KG1 (cell line): ENCODE data around the gene HAP1.
"Not testable (repeated sequence)": the region's sequence is repeated elsewhere in the genome, so short reads cannot be mapped to it uniquely, and the experiment has no call there.

ENCODE experiments used
- DNase-seq: peaks from one replicate; lab custom pipeline; 2025; lab: John Stamatoyannopoulos, UW

Gene HAP1, protein sequence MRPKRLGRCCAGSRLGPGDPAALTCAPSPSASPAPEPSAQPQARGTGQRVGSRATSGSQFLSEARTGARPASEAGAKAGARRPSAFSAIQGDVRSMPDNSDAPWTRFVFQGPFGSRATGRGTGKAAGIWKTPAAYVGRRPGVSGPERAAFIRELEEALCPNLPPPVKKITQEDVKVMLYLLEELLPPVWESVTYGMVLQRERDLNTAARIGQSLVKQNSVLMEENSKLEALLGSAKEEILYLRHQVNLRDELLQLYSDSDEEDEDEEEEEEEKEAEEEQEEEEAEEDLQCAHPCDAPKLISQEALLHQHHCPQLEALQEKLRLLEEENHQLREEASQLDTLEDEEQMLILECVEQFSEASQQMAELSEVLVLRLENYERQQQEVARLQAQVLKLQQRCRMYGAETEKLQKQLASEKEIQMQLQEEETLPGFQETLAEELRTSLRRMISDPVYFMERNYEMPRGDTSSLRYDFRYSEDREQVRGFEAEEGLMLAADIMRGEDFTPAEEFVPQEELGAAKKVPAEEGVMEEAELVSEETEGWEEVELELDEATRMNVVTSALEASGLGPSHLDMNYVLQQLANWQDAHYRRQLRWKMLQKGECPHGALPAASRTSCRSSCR

DNA sequence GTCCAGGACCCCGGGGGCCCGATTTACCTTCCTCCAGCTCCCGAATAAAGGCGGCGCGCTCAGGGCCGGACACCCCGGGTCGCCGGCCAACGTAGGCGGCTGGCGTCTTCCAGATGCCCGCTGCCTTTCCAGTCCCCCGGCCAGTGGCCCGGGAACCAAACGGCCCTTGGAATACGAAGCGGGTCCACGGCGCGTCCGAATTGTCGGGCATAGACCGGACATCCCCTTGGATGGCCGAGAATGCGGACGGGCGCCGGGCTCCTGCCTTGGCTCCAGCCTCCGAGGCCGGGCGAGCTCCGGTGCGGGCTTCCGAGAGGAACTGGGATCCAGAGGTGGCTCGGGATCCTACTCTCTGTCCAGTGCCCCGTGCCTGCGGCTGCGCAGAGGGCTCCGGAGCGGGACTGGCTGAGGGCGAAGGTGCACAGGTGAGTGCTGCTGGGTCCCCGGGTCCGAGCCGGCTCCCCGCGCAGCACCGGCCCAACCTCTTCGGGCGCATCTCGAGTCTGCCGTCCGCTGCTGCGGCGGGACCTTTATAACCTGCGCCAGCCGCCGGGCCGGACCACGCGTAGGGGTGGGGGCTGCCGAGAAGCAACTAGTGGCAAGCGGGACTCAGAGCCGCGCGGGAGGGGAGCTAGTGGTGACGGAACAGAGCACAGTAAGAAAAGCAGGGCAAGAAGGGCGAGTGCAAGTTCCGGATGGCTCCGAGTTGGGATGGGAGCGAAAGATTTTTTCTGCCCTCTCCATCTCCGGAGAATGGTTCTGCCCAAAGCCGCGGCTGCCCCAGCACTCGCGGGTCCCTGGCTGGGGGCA, at the start of gene HAP1:
TSS of gene HAP1 (minus strand) at position 505 of the 810 bp plus-strand sequence. CDS start at position 496, 9 bp downstream.
- DNase-seq: no peak

DNA sequence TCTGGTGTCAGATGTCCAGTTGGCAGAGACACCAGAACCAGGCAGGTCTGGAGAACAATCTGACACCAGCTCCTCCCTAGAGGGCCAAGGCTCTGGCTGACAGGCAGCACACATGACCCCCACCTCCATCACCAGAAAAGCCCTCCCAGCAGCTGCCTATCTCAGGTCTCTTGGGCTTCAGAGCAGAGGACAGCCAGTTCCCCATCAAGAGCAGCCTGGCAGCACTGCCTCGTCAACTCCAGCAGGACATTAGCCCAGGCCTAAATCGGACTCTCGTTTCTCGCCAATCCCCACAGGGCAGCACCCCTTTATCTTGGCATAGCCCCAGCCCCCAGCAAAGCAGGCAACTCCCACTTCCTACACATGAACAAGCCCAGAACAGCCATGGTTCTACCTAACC, 47.7 kb upstream of the HAP1 start:
- DNase-seq: no peak

DNA sequence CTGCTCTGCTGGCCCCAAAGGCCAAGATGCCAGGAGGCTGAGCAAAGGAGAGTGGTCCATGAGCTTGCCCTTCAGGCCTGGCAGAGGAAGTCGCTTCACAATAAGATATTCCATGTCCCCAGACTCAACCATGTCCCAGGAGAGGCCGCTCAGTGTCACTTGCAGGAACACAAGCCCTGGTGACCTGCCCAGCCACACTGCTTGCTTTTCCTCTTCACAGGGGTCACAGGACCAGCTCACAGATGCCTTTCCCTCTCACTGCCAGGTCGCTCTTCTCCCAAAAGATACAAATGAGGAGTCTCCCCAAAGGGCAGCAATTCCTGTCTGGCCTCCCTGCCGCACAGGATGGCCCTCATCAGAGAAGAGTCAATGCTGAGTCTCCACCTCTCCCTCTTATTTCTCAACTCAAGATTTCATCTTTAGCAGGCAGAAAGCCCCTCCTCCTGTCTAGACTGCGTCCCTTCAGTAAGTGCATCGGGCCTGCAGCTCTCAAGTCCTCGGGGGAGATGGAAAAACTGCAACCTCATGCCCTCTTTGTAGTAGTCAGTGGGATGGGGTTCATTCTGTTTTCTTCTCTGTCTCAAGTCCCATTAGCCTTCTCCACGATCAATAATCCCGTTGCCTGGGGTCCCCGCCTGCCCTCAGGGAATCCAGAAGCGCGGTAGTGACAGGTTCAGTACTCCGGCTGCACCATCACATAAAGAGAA, 47.1 kb upstream of the HAP1 start:
- DNase-seq: no peak

DNA sequence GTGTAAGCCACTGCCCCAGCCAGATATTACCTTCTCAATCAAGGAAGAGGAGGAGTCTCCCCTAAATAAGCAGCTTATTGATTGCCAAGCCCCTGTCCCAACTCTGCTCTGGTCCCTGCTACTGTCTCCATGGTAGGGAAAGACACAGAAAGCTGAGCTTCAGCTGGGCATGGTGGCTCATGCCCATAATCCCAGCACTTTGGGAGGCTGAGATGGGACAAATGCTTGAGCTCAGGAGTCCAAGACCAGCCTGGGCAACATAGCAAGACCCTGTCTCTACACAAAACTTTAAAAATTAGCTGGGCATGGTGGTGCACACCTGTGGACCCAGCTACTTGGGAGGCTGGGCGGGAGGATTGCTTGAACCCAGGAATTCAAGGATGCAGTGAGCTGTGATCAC, 45.5 kb upstream of the HAP1 start:
- DNase-seq: no peak

DNA sequence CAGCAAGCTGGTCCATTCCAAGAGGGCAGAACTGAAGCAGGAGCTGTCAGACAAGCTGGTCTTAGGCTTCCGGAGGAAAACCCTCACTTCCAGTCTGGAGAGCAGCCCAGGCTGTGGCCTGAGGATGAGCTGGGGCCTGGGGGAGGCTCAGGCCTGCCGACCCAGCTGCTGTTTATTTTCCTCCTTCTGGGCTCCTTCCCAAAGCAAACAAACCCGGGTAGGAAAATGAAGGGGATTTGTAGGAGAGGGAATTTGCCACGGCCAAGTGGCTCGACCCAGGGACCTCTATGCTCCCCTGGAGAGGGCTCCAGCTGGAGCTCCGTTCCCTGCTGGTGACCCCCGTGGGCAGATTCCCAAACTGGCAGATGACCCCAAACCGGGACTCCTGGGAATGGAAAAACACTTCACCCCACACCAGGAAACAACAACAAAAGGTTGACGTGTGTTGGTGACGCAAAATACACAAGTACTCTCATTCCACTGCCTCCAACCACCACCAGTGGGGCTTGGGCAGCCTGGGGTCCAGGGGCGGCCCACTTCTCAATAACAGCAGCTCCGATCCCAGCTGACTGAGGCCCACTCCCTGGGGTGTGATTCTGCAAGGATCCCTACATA, 43.2 kb upstream of the HAP1 start:
- DNase-seq: no peak

DNA sequence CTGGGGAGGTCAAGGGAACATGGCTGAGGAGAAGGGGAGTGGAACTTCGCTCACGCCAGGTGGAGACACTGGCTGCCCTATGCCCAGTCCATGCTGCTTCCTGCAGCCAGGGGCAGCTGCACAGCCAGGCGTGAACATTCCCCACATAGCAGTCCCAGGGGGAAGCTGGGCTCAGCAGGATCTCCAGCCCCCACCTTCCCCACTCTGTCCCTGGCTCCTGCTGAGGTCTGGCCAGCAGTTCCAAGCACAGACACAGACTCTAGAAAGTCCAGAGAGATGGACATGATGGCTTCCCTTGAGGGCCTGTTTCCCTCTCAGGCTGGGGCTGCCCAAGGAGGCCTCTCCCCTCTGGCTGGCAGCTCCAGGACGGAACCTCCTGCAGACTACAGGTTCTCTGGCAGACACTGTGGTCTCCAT, 42.7 kb upstream of the HAP1 start:
- no peak for DNase-seq

DNA sequence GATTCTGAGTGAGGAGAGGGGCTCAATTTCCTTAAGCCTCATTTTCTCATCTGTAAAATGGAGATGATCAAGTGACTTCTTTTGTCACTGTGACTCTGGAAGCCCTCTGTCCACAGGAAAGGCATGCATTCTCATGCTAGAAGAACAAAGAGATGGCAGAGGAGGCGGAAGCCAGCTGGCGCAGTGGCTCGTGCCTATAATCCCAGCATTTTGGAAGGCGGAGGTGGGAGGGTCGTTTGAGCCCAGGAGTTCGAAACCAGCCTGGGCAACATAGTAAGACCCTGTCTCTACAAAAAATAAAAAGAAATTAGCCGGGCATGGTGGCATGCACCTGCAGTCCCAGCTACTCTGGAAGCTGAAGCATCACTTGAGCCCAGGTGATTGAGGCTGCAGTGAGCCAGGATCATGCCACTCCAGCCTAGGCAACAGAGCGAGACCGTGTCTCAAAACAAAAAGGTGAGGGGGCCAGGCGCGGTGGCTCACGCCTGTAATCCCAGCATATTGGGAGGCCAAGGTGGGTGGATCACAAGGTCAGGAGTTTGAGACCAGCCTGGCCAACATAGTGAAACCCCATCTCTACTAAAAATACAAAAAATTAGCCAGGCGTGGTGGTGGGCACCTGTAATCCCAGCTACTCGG, 41.9 kb upstream of the HAP1 start:
- DNase-seq: not testable (repeated sequence)

DNA sequence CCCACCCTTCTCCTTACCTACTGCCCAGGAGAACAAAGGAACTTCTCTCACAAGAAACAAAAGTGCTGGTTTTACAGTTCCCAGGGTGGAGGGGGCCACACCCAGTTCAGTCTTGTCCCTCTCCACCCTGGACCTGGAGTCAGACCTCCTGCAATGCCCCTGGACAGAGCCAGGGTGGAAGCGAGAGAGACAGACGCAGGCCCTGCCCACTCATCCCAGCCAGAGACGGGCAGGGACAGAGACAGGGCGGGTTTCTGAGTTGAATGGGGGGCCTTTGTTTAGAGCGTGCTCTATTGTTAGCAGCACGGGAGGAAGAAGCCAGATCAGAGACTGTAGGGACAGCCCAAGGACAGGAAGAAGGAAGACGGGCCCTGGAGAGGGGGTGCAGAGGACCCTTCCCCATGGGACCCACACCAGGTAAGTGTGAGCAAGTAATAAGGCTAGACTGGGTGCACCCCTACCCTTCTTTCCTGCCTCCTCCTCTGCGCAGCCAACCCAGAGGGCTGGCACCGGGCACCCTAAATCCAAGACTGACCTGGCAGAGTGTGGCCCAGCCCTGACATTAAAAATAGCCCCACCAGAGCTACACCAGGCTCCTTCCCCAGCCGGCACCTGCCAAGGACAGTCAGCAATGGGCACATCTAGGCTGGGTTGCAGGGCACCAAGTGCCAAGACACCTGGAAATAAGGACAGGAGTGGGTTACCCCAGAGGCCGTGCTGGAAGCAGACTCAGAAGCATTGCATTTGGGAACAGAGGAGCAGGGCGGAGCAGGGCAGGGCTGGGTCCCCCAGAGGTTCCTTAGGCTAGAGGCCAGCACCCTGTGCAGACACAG, 41.2 kb upstream of the HAP1 start:
- DNase-seq: no peak

DNA sequence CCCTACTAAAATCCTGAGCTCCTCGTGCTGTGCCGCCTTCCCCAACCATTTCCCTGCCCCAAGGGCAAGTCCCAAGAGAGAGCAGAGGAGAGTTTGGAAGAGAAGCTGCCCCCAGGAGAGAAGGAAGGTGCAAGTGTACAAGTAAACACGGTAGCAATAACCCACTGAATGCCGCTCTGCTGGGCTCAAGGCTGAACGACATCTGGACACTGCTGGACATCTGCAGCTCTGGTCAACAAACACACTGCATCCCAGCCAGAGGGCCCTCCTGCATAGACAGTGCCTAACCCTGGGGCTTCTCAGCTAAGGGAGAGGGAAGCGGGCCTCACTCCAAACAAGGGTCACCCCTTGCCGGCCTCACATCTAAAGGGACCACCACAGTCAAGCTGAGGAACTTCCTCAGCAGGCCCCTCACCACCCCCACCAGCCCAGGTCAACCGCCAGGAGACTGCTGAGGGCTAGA, 39.3 kb upstream of the HAP1 start:
- DNase-seq: no peak

DNA sequence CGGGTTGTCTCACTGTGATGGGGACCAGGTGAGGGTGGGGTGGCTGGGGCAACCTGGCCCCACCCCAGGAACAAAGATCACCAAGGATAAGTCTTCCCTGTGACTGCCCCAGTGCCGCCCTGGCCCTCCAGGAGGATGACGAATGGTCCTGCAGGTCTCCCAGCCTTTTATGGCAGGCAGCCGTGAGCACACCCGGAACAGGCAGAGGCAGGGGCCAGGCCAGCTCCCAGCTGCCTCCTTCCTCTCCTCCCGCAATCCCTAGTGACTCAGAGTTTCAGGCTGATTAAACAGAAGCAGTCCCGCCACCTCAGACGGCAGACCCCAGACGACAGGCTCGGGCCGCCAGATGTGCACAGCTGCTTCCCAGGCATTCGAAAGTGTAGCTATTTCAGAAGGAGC, 38.7 kb upstream of the HAP1 start:
- DNase-seq: no peak

DNA sequence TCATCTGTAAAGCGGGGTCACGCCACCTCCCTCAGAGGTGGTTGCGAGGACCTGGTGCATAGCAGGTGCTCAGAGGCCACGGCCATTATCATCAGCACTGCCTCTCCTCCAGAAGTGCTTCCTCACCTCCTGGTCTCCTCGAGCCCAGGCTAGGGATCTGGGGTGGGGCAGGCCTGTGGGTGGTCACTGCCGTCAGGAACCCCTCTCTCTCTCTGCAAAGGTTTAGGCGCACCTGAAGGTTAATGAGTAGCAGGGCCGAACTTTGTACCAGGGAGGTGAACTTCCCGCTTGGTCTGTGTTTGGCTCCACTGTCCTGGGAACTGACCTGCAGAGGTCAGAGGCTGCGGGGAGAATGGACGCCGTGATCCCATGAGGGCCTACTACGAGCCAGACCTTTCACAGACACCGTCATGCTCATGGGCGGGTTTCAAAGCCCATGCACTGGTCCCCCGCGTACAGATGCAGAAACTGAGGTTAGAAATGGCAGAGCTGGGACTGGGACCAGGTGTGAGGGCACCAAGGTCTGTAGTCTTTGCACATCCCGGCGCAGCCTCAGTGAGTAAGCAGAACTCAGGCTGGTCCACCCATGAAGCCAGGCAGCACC, 38.2 kb upstream of the HAP1 start:
- DNase-seq: no peak

DNA sequence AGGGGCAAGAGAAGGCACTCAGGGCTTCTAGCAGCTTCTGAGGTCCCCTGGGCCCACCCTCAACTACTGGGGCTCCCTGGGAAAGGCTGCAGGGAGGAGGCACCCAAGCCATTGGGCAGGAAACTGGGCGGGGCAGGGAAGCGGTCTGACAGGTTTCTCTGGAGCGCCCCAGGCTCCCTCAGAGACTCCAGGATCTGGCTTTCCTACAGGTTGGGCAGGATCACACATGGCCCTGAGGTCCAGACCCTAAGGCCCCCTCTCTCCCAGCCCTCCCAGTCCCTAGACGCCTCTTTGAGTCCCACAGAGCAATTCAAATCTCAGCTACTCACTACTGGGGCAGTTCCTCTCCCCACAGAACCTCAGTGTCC, 37.8 kb upstream of the HAP1 start:
- no peak for DNase-seq

DNA sequence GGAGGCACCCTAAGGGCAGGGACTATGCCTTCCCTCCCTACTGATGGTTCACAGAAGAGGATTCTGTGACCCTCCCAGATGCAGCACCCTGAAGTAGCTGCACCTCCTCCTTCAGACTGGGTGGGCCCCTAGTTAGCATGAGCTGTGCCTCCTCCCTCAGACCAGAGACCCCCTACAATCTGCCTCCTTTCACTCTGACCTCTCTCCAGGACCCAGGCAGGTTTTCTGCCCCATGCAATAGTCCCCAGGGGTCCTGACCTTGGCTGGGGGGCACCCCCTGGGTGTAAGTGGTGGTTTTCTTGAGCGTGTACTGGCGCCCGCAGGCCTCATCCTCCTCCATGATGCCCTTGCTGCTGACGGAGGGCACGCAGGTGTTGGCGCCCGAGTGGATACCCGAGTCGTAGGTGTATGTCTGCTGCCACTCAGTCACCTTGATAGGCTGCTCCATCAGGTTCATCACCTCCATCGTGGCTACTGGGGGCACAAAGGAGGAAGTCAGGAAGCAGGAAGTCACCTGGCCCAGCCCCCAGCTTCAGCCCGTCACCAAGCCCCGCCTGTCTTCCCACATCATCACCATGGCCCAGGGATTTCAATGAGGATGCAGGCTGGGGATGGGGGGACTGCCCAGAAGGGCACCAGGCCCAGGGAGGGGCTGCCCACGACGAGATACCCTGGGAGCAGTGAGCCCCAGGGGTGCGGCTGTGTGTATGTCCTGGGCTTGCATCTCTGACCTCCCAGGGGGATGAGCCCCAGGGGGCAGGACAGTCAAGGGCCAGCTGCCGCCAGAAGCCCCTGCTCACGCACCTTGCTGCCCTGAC, 37.2 kb upstream of the HAP1 start:
- DNase-seq: no peak

DNA sequence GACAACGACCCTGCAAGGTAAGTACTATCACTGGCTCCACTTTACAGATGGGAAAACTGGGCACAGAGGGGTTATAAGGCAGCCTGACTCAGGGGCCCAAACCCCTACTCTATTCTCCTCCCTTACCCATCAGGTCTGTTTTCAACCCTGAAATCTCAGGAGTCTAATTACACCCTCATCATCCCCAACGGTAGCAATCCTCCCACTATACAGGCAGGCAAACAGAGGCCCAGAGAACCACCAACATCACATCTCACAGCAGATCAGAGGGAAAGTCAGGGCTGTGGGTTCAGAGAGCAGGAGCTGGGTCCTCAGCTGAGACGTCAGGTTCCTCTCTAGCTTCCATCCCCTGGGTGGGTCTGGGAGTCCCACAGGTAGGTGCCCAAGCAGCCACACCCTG, 35.5 kb upstream of the HAP1 start:
- DNase-seq: no peak

DNA sequence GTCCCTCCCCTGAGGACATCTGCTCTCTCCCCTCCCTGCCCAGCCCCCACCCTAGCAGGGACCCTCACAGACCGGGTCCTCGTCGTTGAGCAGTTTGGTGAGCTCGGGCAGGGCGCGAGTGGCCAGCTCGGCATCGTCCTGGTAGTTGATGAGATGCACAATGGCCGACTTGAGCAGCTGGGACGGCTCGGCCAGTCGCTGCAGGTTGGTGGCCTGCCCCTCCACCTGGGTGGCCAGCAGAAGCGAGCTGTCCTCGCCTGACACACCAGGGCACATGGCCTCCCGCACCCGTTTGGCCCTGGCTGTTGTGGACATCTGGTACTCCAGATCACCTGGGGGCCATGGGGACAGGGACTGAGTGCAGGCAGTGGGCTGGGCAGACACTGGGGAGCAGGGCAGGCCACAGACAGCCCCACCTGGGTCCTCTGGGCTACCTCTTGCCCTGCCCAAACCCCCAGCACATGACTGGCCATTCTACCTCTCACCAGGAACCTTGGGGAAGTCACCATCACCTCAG, 35.0 kb upstream of the HAP1 start:
- no peak for DNase-seq

DNA sequence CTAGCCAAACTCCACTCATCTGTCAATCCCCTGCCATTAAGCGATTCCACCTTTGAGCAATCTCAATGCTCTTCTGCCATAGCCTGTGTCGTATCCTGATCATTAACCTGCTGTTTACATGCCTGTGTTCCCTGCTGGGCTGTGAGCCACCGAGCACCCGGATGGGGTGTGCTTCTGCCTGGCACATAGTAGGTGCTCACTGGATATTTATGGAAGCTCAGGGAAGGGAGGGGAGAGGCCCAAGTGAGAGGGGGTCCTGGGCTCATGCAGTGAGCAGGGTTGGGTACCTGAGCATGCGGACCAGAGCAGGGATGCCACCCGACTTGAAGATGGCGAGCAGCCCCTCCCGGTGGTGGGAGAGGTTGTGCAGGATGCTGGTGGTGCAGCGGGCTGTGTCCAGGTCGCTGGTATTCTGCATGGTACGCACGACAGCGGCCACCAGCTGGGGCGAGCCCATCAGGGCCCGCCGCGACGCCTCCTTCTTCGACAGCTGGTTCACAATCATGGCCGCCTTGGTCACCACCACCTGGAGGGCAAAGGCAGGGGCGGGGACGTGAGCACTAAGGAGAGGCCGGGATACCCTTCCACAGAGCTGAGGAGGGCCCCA, 34.3 kb upstream of the HAP1 start:
- DNase-seq: no peak

DNA sequence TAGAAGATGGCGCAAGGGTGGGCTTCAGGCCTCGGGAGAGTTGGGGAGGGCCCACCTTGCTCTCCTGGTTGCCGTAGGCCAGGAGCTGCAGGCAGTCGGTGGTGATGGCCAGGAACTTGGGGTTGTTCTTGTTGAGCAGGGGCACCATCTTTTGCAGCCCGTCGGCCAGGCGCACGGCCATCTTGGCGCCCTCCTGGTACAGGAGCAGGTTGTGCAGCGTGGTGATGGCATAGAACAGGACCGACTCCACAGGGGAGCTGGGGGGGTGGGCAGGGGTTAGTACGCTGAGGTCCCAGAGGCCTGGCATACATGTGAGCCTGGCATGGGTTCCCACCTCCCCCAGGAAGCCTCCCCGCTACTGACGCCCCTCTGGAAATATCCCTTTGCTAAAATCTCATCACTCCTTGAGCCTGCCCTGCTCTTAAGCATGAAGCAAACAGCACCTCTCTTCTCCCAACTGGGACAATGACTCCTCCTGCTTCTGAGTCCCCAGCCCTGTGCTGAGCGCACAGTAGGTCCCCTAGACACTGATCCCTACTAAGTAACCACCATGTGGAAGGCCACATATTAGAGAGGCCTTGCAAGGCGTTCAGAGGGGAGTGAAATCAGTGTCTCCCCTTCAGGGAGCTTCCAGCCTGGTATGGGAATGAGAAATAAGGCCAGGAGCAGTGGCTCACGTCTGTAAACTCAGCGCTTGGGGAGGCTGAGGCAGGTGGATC, 33.0 kb upstream of the HAP1 start:
- DNase-seq: no peak

DNA sequence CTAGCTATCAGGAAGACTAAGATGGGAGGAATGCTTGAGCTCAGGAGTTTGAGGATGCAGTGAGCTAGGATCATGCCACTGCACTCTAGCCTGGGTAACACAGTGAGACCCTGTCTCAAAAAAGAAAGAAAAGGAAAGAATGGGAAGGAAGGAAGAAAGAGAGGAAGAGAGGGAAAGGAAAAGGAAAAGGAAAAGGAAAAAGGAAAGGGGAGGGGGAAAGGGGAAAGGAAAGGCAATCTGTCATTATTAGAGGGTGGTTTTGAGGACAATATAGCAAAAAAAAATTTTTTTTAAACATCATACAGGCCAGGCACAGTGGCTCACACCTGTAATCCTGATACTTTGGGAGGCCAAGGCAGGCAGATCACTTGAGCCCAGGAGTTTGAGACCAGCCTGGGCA, 31.7 kb upstream of the HAP1 start:
- DNase-seq: no peak
